Vagina (tissue), 2 donors: ENCODE results near the gene LECT2.

ENCODE experiments used
- CTCF ChIP-seq, 3 experiments: fragments of 450-650 bp in 2 of 3; fragments of 200-600 bp in 1 of 3; sonication (generic) in 1 of 3; IDR thresholded peaks; one replicate each; pipeline ENCODE4 v1.5.1; 2017 to 2019; ENCODE audit warnings: antibody characterized with exemption in 3 of 3, mild to moderate bottlenecking in 2 of 3, moderate library complexity in 2 of 3
- POLR2A ChIP-seq, 2 donors: fragments of 450-650 bp; IDR thresholded peaks; one replicate each; pipeline ENCODE4 v1.6.1; 2017; ENCODE audit warnings: antibody characterized with exemption in 2 of 2, mild to moderate bottlenecking in 2 of 2, moderate library complexity in 2 of 2
- POLR2AphosphoS5 ChIP-seq, 2 donors: sonication (generic); formaldehyde crosslinking; IDR thresholded peaks; one replicate each; pipeline ENCODE4 v1.9.0; 2017; ENCODE audit warnings: antibody characterized with exemption in 2 of 2, mild to moderate bottlenecking in 2 of 2, low read depth in 1 of 2; ENCODE audit not compliant: insufficient read depth in 1 of 2

- TF ChIP-seq POLR2A (IDR thresholded peaks at IDR 0.05) (no peak), CTCF (IDR thresholded peaks at IDR 0.05) (no peak), POLR2AphosphoS5 (IDR thresholded peaks at IDR 0.05; ENCODE audit: insufficient read depth in 1 of 2, low read depth in 1 of 2) (no peak)
Measured at GRCh38 chr5:135998889-135999288, 44.1 kb upstream of the LECT2 start.
